ENCODE measurements around the gene TAS2R50. TPM values are rescaled to one million over a fixed set of nuclear protein-coding genes. Genes with fewer than 3 reads are reported as not detected.

The TAS2R50 gene
- total and polyA plus RNA-seq, 9 of the 15 experiments (the other 6 are each of a cell fraction or from before 2014, with no cell fraction given), result 0.06 to 1.3 (median 0.42) TPM; not detected in 3

GRCh38 chr12:10967409-10967808 lies 19.3 kb downstream of the TAS2R50 start:
- Histone ChIP-seq H3K4me2 (ENCODE audit: insufficient read depth, low read length) (no peak overlapping the region), H3K27me3 (ENCODE audit: control insufficient read depth in 2 of 2, insufficient read depth in 2 of 2, low read length in 2 of 2) (no peaks in the 10 kb centered on the region), H3K4me3 (no peak overlapping the region), H3K9ac (ENCODE audit: insufficient read depth in 1 of 2, low read depth in 2 of 2, low read length in 2 of 2) (no peak overlapping the region), H4K20me1 (replicated peaks; ENCODE audit: control insufficient read depth, insufficient read depth, low read length) (no peaks in the 10 kb centered on the region), H3K27ac (ENCODE audit: extremely low read depth, low read depth, low read length) (no peak overlapping the region), H3K9me1 (ENCODE audit: control insufficient read depth, insufficient read depth, low read length) (no peaks in the 10 kb centered on the region), H2AFZ (ENCODE audit: low read depth, low read length) (no peak overlapping the region), H3K79me2 (ENCODE audit: control insufficient read depth, insufficient read depth, low read length) (no peaks in the 10 kb centered on the region; the same call in 2 of the 3 replicates), H3K4me1 (replicated peaks in 1 of 2; ENCODE audit: control insufficient read depth in 2 of 2, insufficient read depth in 2 of 2, low read length in 2 of 2) (no peaks in the 10 kb centered on the region; a peak in 1 of 5 replicates), H3K9me3 (replicated peaks; ENCODE audit: control insufficient read depth, insufficient read depth, low read depth, low read length) (no peaks in the 10 kb centered on the region), H3K36me3 (ENCODE audit: control insufficient read depth, insufficient read depth, low read length) (no peaks in the 10 kb centered on the region)
- DNase-seq (ENCODE audit: extremely low read depth in 1 of 4, low spot score in 3 of 4), result no peak
- in situ Hi-C loops (cut with MboI), result no loop called here
- CTCF ChIA-PET (ENCODE audit: low intra/inter-chr PET ratio), result no interaction called here
- POLR2A ChIA-PET, result no interaction called here
- no TSS peak for BruUV-seq (replicated peaks)
- TF ChIP-seq ZNF445 (CRISPR knock-in tag; IDR thresholded peaks at IDR 0.05; ENCODE audit: low read depth) (no peak), RBBP5 (IDR thresholded peaks at IDR 0.05; ENCODE audit: borderline replicate concordance, insufficient read depth, low read length, poor library complexity, severe bottlenecking) (no peak), TFAM (CRISPR knock-in tag; conservative IDR thresholded peaks at IDR 0.05) (no peak), CBX1 (IDR thresholded peaks at IDR 0.05; ENCODE audit: low read depth) (no peak), UBTF (IDR thresholded peaks at IDR 0.05; ENCODE audit: borderline replicate concordance in 1 of 2, low read depth in 2 of 2, low read length in 2 of 2) (no peak), TBP (optimal IDR thresholded peaks at IDR 0.05; ENCODE audit: low read depth, low read length) (no peak), RNF219 (CRISPR knock-in tag; IDR thresholded peaks at IDR 0.05) (no peak), ILF3 (IDR thresholded peaks at IDR 0.05; ENCODE audit: borderline replicate concordance) (no peak), ZNF655 (CRISPR knock-in tag; IDR thresholded peaks at IDR 0.05) (no peak)
- 69% methylated on average over 2 of the region's 2 CpGs for whole genome bisulfite sequencing (ENCODE audit: insufficient coverage, low coverage, missing lambda C conversion rate)
- no peak for ATAC-seq
- FAIRE-seq, result no peak
- intact Hi-C loops (cut with micrococcal nuclease), result no loop called here
